Heart right ventricle (tissue), 16 donors: ENCODE results near the gene MED29. TPM values are rescaled to one million over a fixed set of nuclear protein-coding genes. Genes with fewer than 3 reads are reported as not detected.

Source experiments
- ATAC-seq, 8 donors: fragments of 200-7000 bp; cut with Tn5 transposase; one replicate each; pipeline ENCODE4 v1.9.1; 2020; ENCODE audit warnings: mild to moderate bottlenecking in 8 of 8, moderate library complexity in 8 of 8, moderate number of reproducible peaks in 1 of 8
- DNase-seq, 2 donors: peaks; one replicate each; pipeline ENCODE4 v3.0.0-alpha.2; 2020
- H3K27ac ChIP-seq, 10 donors: fragments of 200-600 bp; sonication (generic) in 2 of 10; one replicate each; pipeline versions ENCODE4 v1.5.0 to v1.8.0; 2020 to 2022; ENCODE audit warnings: mild to moderate bottlenecking in 3 of 10
- H3K27me3 ChIP-seq, 7 donors: fragments of 200-600 bp; one replicate each; pipeline ENCODE4 v1.8.0; 2021 to 2022; ENCODE audit warnings: mild to moderate bottlenecking in 2 of 7
- H3K36me3 ChIP-seq, 9 donors: fragments of 200-600 bp; sonication (generic) in 1 of 9; one replicate each; pipeline versions ENCODE4 v1.5.0 to v1.8.0; 2020 to 2022; ENCODE audit warnings: mild to moderate bottlenecking in 2 of 9
- H3K4me1 ChIP-seq, 9 donors: fragments of 200-600 bp; sonication (generic) in 1 of 9; one replicate each; pipeline versions ENCODE4 v1.5.0 to v1.8.0; 2020 to 2022; ENCODE audit warnings: mild to moderate bottlenecking in 4 of 9
- H3K4me3 ChIP-seq, 10 donors: fragments of 200-600 bp; sonication (generic) in 2 of 10; one replicate each; pipeline versions ENCODE4 v1.5.0 to v1.8.0; 2020 to 2022; ENCODE audit warnings: mild to moderate bottlenecking in 7 of 10, moderate library complexity in 2 of 10
- H3K9me3 ChIP-seq, 11 donors: fragments of 200-600 bp in 10 of 11; sonication (generic) in 2 of 11; one replicate each; pipeline versions ENCODE4 v1.5.0 to v1.8.0; 2013 to 2022; ENCODE audit warnings: mild to moderate bottlenecking in 2 of 11, control low read depth in 1 of 11, moderate library complexity in 1 of 11
- WGBS, 2 donors: extraction: QIAGEN DNeasy Blood & Tissue Kit; methylation state at CpG; one replicate each; pipeline ENCODE4 v1.1.7; 2013; ENCODE audit warnings: inconsistent platforms in 1 of 2; 5-methylcytosine and 5-hydroxymethylcytosine counted together
- intact Hi-C, 10 donors: fragments of 100-400 bp; cut with DNase I; formaldehyde crosslinking; loops; one replicate each; pipeline versions ENCODE4 v1.11.1 to v1.14.2; 2022
- long read RNA-seq, 3 donors: library from polyadenylated mRNA; unstranded; transcript quantifications; one replicate each; pipeline ENCODE4 v2.0.0, GENCODE V29; 2020 to 2021
- polyA plus RNA-seq, 2 donors: library from polyadenylated mRNA; stranded (reverse); fragments of 200-250 nt; gene quantifications; one replicate each; pipeline ENCODE4 v1.2.3, GENCODE V29; 2013
- total RNA-seq, 10 donors: library from RNA; stranded (reverse); fragmentation: NEBNext Ultra II Directional in 3 of 10; extraction: Animal tissue kit (Norgen Biotek cat#: 25700) in 3 of 10; gene quantifications; one replicate each; pipeline versions ENCODE4 v1.2.1 to v1.2.4, GENCODE V29; 2021 to 2023
- TF ChIP-seq, protein P1 (sequence below), 9 donors: fragments of 200-600 bp; sonication (generic) in 2 of 9; IDR thresholded peaks; one replicate each; pipeline versions ENCODE4 v1.5.0 to v1.8.0; 2021 to 2022; ENCODE audit warnings: antibody characterized with exemption in 9 of 9, mild to moderate bottlenecking in 5 of 9, moderate library complexity in 1 of 9
- donor health status: Arrhythmogenic right ventricular cardiomyopathy.
- donor health status: ischemic (EF 13 %, LVEDD 7.1; RV severe dilation, severe dysfunction).
- donor health status: healthy with polysubstance abuse.
- donor health status: DM: no; HTN: yes; CAD: no.
- donor health status: DM: no; HTN: no; CAD: no.
- donor health status: ischemic (EF 25% LVEDD 6.9; RV normal size, moderate dysfunction).
- donor health status: ischemic (EF 25% LVEDD 5.7; RV mildly dilated, moderate dysfunction).
- donor health status: healthy.
- donor health status: DM: yes; HTN: yes; CAD: no.
- donor health status: Ischemic cardiomyopathy.
- donor health status: ischemic (EF 35%, LVEDD 5.7; RV mildly dilated, moderate dysfunction).
- donor health status: nonischemic (EF 11% LVEDD 7.7; RV severe dilation, severe dysfunction).
- donor health status: DM: yes; HTN: yes; CAD: no.
- donor health status: PGD.
- donor health status: ischemic (EF 29% LVEDD 5.4; RV normal size, mild dysfunction).
- donor health status: nonischemic (EF 23%, LVEDD 6.1; RV moderate dilation, normal function).

The MED29 gene
- total RNA-seq (10 to 100 TPM; 22.9 to 32.3 (median 27.1) TPM), polyA plus RNA-seq (10 to 100 TPM; 16.2 to 30.8 TPM)
- long read RNA-seq, donor 1, transcript MED29-201 (4 exons, 3,653 nt) = major isoform, 18 of 26 reads
- long read RNA-seq, donor 1, partial matches to known transcripts = 1 of 26 reads
- long read RNA-seq, donor 1, other reads (novel, unspliced or antisense) = 7 of 26 reads
- long read RNA-seq, donor 2, transcript MED29-201 (4 exons, 3,653 nt) = major isoform, 16 of 21 reads
- long read RNA-seq, donor 2, partial matches to known transcripts = 0 of 21 reads
- long read RNA-seq, donor 2, other reads (novel, unspliced or antisense) = 5 of 21 reads
- long read RNA-seq, donor 3, transcript MED29-201 (4 exons, 3,653 nt) = major isoform, 34 of 50 reads
- long read RNA-seq, donor 3, partial matches to known transcripts = 16 of 50 reads
- long read RNA-seq, donor 3, other reads (novel, unspliced or antisense) = 0 of 50 reads

DNA sequence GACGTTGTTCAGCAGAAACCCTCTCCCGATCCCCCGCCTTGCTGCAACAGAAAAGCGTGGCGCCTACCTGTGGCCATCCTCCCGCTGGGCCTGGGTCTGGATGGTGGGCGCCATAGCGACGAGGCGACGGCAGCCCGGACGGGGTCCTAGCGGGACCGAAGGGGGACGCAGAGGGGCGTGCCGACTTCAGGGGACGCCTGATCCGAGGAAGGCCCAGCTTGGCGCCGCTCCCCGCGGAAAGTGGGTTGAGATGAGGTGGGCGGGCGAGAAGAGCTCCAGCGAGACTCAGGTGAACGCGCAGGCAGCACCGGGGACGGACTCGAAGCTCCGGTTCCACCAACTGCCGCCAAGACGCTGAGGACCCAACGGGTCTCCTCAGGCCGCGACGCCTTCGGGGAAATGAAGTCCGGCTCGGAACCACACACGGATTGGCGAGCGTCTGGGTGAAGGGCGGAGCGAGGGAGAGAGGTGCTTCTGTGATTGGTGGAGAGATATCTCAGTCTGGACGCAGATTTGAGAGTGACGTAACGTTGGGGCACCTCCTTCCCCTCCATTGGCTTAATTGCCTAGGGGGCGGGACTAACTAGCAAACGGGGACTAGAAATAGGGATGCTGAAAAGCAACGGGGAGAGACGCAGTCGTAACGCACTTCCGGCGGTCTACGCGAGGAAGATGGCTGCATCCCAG, at the start of gene MED29, which contains the start of gene PAF1:
Gene MED29, plus strand, starts transcription at position 628 of the 687 bp plus-strand sequence. Its CDS starts 45 bp downstream, at position 673.
Gene PAF1, minus strand, starts transcription at position 356 of the 687 bp plus-strand sequence. Its CDS starts 242 bp downstream, at position 114.
- H3K36me3 ChIP-seq = peaks cover 0 to 75% (median 43%) of the 10 kb centered on the region in 9 donors
- 0% methylated on average over 60 of the region's 60 CpGs for WGBS, 2 donors
- H3K27me3 ChIP-seq = no peaks in the 10 kb centered on the region
- ATAC-seq (peak; percentile 94 to 98 (median 96)), DNase-seq (peak; percentile 94 to 99)
- intact Hi-C loops = loop anchor here in 3 of 10 donors (1.0 to 5.0 kb wide), 4 partner anchors 48 to 54 kb away; partner anchors contain the start of genes SAMD4B (in 2 of the 3) and SUPT5H (in 1 of the 3)
- H3K9me3 ChIP-seq = no peaks in the 10 kb centered on the region
- TF ChIP-seq, protein P1, sequence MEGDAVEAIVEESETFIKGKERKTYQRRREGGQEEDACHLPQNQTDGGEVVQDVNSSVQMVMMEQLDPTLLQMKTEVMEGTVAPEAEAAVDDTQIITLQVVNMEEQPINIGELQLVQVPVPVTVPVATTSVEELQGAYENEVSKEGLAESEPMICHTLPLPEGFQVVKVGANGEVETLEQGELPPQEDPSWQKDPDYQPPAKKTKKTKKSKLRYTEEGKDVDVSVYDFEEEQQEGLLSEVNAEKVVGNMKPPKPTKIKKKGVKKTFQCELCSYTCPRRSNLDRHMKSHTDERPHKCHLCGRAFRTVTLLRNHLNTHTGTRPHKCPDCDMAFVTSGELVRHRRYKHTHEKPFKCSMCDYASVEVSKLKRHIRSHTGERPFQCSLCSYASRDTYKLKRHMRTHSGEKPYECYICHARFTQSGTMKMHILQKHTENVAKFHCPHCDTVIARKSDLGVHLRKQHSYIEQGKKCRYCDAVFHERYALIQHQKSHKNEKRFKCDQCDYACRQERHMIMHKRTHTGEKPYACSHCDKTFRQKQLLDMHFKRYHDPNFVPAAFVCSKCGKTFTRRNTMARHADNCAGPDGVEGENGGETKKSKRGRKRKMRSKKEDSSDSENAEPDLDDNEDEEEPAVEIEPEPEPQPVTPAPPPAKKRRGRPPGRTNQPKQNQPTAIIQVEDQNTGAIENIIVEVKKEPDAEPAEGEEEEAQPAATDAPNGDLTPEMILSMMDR (IDR thresholded peaks at IDR 0.05) = peak in 2 of 9 donors; percentile 4 to 16
- H3K4me3 ChIP-seq = peak within 1 kb of the TSS; percentile 66 to 99 (median 94)
- H3K4me1 ChIP-seq = peaks cover 12 to 27% (median 24%) of the 10 kb centered on the region in 9 donors
- peak within 1 kb of the TSS; percentile 94 to 100 (median 98) for H3K27ac ChIP-seq

GRCh38 chr19:39341719-39342604, 49.2 kb upstream of the MED29 start, which contains the start of gene SAMD4B:
TSS of gene SAMD4B (plus strand) at chr19:39342421. CDS start at chr19:39356894, 14,473 bp downstream.
- Histone ChIP-seq H3K27me3 (no peaks in the 10 kb centered on the region), H3K4me3 (peak within 1 kb of the TSS; percentile 73 to 97 (median 86)), H3K9me3 (no peaks in the 10 kb centered on the region), H3K4me1 (peaks cover 2 to 62% (median 44%) of the 10 kb centered on the region in 9 donors), H3K27ac (peak within 1 kb of the TSS; percentile 76 to 97 (median 86)), H3K36me3 (peaks cover 0 to 22% (median 0%) of the 10 kb centered on the region in 9 donors)
- intact Hi-C loops = loop anchor here in 6 of 10 donors (1.0 to 5.0 kb wide), 7 partner anchors 45 to 215 kb away; partner anchors contain the start of genes PLEKHG2 (in 3 of the 6), MED29 (in 2 of the 6), PAF1 (in 2 of the 6) and PAK4 (in 2 of the 6)
- 0% methylated on average over 42 to 105 of the region's 105 CpGs for WGBS, 2 donors
- TF ChIP-seq, protein P1 (IDR thresholded peaks at IDR 0.05) = peak; percentile 68 to 95 (median 92)
- DNase-seq (peak; percentile 99 to 100), ATAC-seq (peak; percentile 95 to 98 (median 97))

DNA sequence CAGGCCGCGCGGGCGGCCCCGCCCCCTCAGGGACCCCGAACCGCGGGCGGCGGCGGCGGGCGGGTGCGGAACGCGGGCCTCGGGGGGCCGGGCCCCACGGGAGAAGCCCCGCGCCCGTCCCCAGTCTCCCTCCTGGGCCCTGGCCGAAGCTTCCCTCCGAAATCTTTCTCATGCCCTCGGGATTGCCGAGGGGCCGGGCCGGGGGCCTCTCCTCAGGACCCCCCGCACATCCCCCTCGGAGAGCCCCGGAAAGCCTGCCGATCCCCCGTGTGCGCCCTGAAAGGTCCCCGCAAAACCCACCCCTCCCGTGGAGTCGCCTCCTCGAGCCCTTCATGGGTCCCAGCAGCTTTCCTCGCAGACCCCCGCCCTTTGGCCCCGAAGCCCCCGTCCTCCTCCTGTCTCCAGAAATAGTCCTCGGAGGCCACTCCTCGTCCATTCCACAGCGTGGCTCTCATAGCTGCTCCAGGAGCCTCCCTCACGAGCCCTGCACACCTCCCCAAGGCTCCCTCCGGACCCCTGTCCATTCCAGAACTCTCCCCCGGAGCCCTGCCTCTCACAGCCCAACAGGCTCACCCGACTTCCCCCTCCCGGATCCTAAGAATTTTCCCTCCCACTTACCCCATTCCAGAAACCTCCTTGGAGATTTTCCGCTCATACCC, 48.4 kb upstream of the MED29 start:
- Histone ChIP-seq H3K4me1 (peaks cover 2 to 60% (median 50%) of the 10 kb centered on the region in 9 donors), H3K9me3 (no peaks in the 10 kb centered on the region), H3K4me3 (peak overlapping the region; percentile 60 to 97 (median 82)), H3K27ac (peak overlapping the region; percentile 44 to 91 (median 82)), H3K27me3 (no peaks in the 10 kb centered on the region), H3K36me3 (peaks cover 0 to 26% (median 0%) of the 10 kb centered on the region in 9 donors)
- 2 to 3% methylated on average over 34 to 42 of the region's 51 CpGs for WGBS, 2 donors
- ATAC-seq (no peak), DNase-seq (peak; percentile 28)
- intact Hi-C loops = loop anchor here in 5 of 10 donors (2.0 to 5.0 kb wide), 6 partner anchors 45 to 215 kb away; partner anchors contain the start of genes PLEKHG2 (in 3 of the 5), MED29 (in 2 of the 5), PAF1 (in 2 of the 5) and PAK4 (in 2 of the 5)
- TF ChIP-seq, protein P1 (IDR thresholded peaks at IDR 0.05) = no peak
